ENCODE results near the gene CA7.
"Not testable (repeated sequence)": the region's sequence is repeated elsewhere in the genome, so short reads cannot be mapped to it uniquely, and the experiment has no call there.

Gene CA7

DNA sequence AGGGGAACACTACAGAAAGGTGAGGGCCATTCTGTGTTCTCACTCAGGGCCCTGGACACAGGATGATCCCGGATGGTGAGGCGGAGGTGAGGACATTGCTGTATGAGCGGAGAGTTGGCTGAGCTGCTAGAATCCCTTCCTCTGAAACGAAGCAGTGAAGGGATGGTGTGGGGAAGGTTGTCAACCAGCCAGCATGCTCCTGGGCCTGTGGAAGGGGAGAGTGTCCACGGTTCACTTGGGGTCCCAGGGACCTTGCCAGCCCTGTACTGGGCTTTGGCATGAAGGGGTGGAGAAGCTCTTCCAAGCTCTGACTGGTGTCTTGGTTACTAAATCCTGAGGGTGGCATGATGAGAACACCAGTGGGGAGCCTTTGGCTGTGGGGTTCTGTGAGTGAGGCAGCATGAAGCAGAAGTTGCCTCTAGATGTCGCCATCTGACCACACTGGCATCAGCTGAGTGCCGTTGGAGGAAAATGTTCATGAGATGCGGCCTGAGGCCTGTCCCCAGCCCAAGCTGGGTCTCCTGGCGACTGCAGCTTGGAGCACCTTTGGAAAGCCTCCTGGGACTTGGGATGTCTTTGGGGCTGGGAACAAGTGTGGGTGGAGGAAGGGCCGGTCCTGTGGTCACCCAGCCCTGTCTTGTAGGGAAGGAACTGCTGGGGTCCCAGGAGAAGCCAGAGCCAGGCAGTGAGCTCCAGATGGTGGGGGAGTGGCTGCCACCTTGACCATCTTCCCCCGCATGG is 50.9 kb downstream of the CA7 start:
- Mint-ChIP-seq H3K4me1 (peaks cover 8% of the 10 kb centered on the region), H3K27ac (no peak overlapping the region), H3K27me3 (no peaks in the 10 kb centered on the region), H3K4me3 (no peak overlapping the region), H3K36me3 (no peaks in the 10 kb centered on the region), H3K9me3 (no peaks in the 10 kb centered on the region)

DNA sequence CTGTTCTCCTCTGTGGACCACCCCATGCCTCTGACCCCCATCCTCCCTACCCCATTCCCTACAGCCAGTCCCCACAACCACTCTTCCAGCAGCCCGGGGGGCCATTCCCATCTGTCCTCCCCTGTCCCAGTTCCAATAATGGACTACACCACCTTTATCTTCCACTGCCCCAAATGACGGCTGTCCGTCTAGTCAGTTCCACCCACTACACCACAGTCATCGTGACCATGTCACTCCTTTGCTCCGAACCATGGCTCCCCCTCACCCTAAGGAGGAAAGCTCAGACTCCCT is 51.4 kb downstream of the CA7 start:
- no peak overlapping the region for H3K4me3 Mint-ChIP-seq
- H3K9me3 Mint-ChIP-seq: no peaks in the 10 kb centered on the region
- no peak overlapping the region for H3K27ac Mint-ChIP-seq
- peaks cover 8% of the 10 kb centered on the region for H3K4me1 Mint-ChIP-seq
- no peaks in the 10 kb centered on the region for H3K36me3 Mint-ChIP-seq
- H3K27me3 Mint-ChIP-seq: no peaks in the 10 kb centered on the region

- H3K4me3 Mint-ChIP-seq: no peak overlapping the region
- no peaks in the 10 kb centered on the region for H3K27me3 Mint-ChIP-seq
- no peaks in the 10 kb centered on the region for H3K36me3 Mint-ChIP-seq
- peaks cover 8% of the 10 kb centered on the region for H3K4me1 Mint-ChIP-seq
- H3K9me3 Mint-ChIP-seq: no peaks in the 10 kb centered on the region
- H3K27ac Mint-ChIP-seq: no peak overlapping the region
These were observed 51.8 kb downstream of the CA7 start for GRCh38 chr16:66895999-66896398.

DNA sequence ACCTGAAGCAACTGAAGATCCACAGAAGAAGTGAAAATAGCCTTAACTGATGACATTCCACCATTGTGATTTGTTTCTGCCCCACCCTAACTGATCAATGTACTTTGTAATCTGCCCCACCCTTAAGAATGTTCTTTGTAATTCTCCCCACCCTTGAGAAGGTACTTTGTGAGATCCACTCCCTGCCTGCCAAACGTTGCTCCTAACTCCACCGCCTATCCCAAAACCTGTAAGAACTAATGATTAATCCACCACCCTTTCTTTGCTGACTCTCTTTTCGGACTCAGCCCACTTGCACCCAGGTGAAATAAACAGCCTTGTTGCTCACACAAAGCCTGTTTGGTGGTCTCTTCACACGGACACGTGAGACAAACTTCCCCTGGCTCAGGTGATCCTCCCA is 52.5 kb downstream of the CA7 start:
- H3K4me3 Mint-ChIP-seq, H3K9me3 Mint-ChIP-seq, H3K27me3 Mint-ChIP-seq, H3K36me3 Mint-ChIP-seq, H3K4me1 Mint-ChIP-seq, H3K27ac Mint-ChIP-seq: not testable (repeated sequence)

GRCh38 chr16:66898207-66898606 is 54.0 kb downstream of the CA7 start:
- no peaks in the 10 kb centered on the region for H3K9me3 Mint-ChIP-seq
- no peaks in the 10 kb centered on the region for H3K36me3 Mint-ChIP-seq
- no peaks in the 10 kb centered on the region for H3K27me3 Mint-ChIP-seq
- no peak overlapping the region for H3K27ac Mint-ChIP-seq
- no peak overlapping the region for H3K4me3 Mint-ChIP-seq
- H3K4me1 Mint-ChIP-seq: peaks cover under 1% of the 10 kb centered on the region

- Mint-ChIP-seq H3K36me3 (no peaks in the 10 kb centered on the region), H3K27me3 (no peaks in the 10 kb centered on the region), H3K9me3 (no peaks in the 10 kb centered on the region), H3K4me3 (no peak overlapping the region), H3K27ac (no peak overlapping the region), H3K4me1 (no peaks in the 10 kb centered on the region)
These were observed 54.7 kb downstream of the CA7 start for GRCh38 chr16:66898933-66899309.

- Mint-ChIP-seq H3K27me3 (no peaks in the 10 kb centered on the region), H3K27ac (no peak overlapping the region), H3K4me3 (no peak overlapping the region)
These were observed 55.2 kb downstream of the CA7 start for GRCh38 chr16:66899310-66899944.

GRCh38 chr16:66899945-66900710 is 55.9 kb downstream of the CA7 start:
- Mint-ChIP-seq H3K4me3 (no peak overlapping the region), H3K36me3 (no peaks in the 10 kb centered on the region), H3K27ac (no peak overlapping the region), H3K27me3 (no peaks in the 10 kb centered on the region), H3K4me1 (no peaks in the 10 kb centered on the region), H3K9me3 (no peaks in the 10 kb centered on the region)

More at GRCh38 chr16:66899310-66899944, 55.2 kb downstream of the CA7 start:
- Mint-ChIP-seq H3K4me1 (no peaks in the 10 kb centered on the region), H3K9me3 (no peaks in the 10 kb centered on the region), H3K36me3 (no peaks in the 10 kb centered on the region)

DNA sequence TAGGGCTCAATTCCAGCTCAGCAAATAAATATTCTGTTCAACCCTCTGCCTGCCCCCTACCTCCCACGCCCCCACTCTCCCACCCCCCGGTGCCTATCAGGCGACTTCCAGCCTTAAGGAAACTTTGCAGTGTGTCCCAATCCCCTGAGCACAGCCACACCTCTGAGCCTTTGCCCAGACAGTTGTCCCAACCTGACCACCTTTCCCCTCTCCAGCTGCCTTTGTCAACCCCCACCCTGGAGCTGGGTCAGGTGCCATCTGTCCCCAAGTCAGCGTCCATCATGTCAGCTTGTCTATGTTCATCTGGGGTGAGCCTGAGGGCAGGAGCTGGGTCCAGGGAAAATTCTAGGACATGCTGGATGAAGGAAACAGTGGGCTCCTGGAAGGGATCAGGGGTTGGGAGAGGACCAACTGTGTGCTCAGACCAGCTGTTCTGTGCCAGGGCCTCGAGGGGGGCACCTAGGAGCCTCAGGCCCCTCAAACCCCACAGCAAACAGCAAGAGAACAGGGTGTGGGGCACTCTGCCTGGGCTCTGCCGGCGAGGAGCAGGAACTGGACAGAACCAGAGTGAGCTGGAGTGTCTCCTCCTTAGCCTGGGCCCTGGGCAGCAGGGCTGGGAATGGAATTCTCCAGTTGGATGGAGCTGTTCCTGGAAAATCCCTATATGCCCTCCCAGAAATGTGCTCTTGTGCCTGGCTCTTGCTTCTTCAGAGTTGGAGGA is 56.7 kb downstream of the CA7 start:
- H3K36me3 Mint-ChIP-seq: no peaks in the 10 kb centered on the region
- peaks cover 3% of the 10 kb centered on the region for H3K4me1 Mint-ChIP-seq
- no peak overlapping the region for H3K27ac Mint-ChIP-seq
- no peaks in the 10 kb centered on the region for H3K9me3 Mint-ChIP-seq
- H3K27me3 Mint-ChIP-seq: no peaks in the 10 kb centered on the region
- no peak overlapping the region for H3K4me3 Mint-ChIP-seq

DNA sequence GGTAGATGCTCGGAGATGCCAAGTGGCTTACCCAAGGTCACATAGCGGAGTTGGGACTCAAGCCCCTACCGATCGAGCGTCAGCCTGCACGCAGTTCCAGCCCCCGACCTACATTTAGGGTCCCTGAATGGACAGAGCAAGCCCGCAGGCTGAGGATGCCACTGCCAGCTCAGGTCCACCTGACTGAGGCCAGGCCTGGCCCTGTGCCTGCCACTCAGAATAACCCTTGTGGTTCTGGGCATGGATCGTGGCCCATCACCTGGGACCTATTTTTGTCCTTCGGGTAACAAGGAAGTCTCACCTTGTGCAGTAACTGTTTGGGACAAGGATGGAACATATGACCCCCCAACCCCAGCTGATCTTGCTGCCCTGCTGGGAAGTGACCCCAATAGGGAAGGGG is 57.4 kb downstream of the CA7 start:
- no peaks in the 10 kb centered on the region for H3K36me3 Mint-ChIP-seq
- no peak overlapping the region for H3K27ac Mint-ChIP-seq
- H3K27me3 Mint-ChIP-seq: no peaks in the 10 kb centered on the region
- H3K4me3 Mint-ChIP-seq: no peak overlapping the region
- H3K4me1 Mint-ChIP-seq: peaks cover 10% of the 10 kb centered on the region
- H3K9me3 Mint-ChIP-seq: no peaks in the 10 kb centered on the region

DNA sequence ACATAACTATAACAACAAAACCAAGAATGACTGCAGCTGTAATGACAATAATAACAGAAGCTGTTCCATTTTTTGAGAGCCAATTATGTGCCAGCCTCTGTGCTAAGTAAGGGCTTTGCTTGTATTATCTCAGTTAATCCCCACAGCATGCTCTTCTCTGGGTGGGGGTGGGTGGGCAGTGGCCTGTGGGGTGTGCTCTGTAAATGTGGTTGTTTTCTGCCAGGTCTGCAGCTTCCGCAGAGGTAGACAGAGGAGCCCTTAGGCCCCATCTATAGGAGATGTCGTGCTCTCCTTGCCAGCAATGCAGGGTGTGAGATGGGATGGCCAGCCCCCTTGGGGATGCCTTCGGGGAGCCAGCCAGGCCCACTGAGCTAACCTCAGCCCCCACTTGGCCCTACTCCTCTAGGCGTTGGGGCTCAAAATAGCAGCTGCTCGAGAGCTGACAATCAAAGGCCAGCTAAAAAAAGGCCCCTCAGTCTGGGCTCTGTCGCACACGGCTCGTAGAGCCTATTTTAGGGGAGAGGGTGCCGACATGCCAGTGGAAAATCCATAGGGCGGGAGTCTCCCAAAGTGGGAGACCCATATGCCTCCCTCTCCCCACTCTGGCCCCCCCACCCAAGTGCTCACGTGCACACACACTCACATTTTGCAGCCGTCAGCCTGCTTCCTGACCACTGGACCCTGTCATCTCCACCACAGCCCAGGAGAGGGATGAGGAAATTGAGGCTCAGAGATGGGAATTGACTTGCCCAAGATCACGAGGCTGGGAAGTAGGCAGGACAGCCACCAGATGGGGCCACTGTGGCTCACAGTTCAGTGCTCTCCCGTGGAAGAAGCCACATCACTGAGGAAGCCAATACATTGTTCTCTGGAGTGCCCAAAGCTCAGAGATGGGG is 58.7 kb downstream of the CA7 start:
- peaks cover 10% of the 10 kb centered on the region for H3K4me1 Mint-ChIP-seq
- H3K27me3 Mint-ChIP-seq: no peaks in the 10 kb centered on the region
- H3K9me3 Mint-ChIP-seq: no peaks in the 10 kb centered on the region
- H3K4me3 Mint-ChIP-seq: no peak overlapping the region
- no peaks in the 10 kb centered on the region for H3K36me3 Mint-ChIP-seq
- no peak overlapping the region for H3K27ac Mint-ChIP-seq
